GM18951 (cell line): ENCODE results near the gene CFDP1.

Source experiments
- POLR2A ChIP-seq: IDR thresholded peaks from 4 replicates; pipeline ENCODE4 v1.6.1; 2011; ENCODE audit warnings: mild to moderate bottlenecking; ENCODE audit not compliant: insufficient read length, insufficient read depth; ENCODE audit errors: extremely low read depth
- in situ Hi-C: fragments of 300-500 bp; cut with MboI; formaldehyde crosslinking; loops from one replicate; pipeline ENCODE4 v1.12.0; 2022; ENCODE audit warnings: low sequenced_read_pairs, mixed read lengths, inconsistent platforms; ENCODE audit not compliant: unreplicated experiment

CFDP1 gene

DNA sequence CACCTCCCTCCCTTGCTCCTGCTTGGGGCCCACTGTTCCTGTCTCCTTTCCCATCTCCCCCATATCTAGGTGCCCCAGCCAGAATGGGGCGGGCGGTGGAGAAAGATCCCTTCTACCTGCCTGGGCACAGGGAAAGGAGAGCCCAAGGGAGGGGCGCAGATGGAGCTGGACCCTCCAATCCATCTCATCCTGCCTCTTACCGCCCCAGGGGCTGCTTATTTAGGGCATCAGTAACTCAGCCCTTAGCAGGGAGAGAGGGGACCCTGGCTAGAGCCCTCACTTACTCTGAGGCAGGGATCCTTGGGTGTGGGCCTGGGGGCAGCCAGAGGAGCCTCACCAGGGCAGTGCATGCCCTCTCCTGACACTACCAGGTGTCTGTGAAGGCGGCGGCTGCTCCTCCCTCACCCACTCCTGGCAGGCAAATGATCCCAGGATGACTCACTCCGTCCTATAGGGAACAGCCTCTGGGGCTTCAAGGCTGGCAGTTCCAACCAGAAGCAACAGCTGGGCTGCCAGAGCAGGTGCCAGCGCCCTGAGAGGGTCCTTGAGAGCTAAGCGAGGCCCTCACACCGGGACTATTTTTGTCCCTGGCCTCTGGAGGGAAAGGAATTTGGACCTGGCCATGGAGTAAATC is 165.6 kb downstream of the CFDP1 start:
- in situ Hi-C loops: no loop called here

DNA sequence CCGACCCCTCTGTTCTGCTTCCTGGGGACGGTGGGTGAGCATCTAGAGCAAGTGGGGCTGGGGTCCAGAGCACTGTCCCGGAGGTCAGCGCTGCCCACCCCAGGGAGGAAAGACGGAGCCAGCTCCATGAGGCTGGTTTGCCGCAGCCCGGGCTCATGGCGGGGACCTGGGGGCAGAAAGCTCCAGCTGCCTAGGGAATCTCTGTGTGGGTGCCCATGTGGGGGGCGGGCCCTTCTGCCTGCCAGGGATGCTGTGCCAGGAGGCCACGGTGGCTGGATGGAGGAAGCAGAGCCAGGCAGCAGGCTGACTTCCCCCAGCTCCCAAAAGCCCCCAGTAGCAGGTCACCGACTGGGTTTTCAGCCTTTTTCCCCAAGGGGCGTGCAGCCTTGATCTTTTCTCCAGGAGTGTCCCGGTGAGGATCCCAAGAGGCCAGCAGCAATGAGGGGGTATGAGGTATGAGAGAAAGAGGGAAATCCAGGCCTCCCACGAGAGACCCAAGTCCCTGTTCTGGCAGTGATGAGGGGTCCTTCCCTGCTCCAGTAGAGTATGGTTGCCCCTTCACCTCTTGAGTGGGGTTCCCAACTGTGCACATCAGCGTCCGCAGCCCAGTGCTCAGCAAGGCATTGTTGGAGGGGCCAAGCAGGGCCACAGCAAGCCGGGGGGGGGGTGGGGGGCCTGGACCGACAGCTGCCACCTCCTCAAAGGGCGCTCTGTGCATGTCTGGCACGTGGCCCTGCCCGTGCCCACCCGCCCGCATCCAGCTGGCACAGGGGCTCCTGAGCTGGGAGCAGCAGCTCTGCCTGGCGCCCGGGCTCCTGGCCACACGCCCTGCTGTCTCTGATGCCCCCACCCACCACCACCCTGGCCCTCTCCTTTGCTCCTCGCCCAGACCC is 166.3 kb downstream of the CFDP1 start:
- TF ChIP-seq POLR2A: no peak
- in situ Hi-C loops: no loop called here

More for the DNA sequence above, 165.6 kb downstream of the CFDP1 start:
- no peak for TF ChIP-seq POLR2A

DNA sequence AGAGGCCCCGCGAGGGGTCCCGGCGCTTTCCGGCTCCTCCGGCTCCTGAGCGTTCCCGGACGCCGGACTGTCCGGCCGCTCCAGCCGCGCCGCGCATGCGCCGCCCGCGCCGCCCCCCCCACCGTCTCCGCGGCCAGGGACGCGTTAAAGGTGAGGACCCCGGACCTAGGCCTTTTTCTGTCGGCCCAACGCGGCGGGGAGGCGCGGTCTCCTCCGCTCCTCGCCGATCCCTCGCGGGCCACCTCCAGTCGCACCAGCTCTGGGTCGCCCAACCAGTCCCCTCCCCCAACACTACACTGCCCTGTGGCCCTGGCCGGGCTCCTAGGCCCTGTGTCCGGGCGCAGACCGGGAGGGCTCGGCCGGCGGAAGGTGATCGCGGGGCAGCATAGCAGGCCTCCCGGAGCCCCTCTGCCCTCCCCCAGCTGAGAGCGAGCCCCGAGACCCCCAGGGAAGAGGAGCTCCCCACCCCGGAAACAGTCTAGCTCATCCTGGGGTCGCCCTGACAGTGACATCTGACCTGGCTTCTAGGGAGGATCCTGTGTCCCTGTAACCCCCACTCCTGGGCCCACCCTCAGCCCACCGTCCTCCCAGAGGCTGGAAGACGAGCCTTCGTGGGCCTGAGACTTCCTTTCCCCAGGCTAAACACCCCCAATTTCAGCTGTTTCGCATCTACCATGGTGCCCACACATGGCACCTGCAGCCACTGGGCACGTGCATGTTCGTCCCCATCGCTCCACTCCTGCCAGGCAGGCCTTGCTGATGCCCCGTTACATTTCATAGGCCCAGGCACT is 167.2 kb downstream of the CFDP1 start:
- peak; percentile 63 for TF ChIP-seq POLR2A
- in situ Hi-C loops: no loop called here

DNA sequence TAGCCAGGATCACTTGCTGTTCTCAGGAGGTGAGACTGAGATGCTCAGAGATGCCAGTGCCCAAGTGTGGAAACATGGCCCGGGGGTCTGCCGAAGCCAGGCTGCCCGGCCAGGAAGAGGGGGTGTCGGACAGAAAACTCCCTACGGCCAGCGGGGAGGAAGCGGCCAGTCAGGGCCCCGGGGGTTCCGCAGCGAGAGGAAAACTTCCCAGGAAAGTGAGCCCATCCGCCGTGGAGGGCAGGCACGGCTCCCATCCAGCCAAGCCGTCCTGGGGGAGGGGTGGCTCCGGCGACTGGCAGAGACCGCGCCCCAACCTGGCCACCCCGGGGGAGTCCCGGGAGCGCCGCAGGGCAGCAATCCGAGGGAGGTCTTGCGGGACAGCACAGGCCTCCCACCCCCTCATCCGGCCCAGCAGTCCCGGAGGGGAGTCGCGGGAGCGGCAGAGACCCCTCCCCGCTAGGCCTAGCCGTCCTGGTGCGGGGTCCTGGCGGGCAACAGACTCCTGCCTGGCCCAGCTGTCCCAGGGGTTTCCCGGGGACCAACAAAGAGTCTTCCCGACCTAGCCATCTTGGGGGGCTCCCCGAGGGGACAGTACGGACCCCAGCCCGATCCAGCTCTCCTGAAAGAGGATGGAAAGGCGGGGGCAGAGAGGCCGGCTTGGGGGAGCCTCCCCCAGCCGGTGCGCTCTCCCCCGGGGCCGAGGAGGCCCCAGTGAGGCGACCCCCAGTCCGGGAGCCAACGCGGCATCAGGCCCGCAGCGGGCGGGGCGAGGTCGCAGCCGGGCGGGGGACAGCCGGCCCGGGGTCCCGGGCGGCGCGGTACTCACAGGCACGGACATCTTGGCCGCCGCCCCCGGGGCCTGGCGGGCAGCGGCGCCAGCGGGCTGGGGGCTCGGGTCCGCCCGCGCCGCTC is 168.0 kb downstream of the CFDP1 start:
- TF ChIP-seq POLR2A: no peak
- in situ Hi-C loops: no loop called here

GRCh38 chr16:75264457-75264998 is 168.8 kb downstream of the CFDP1 start:
- in situ Hi-C loops: no loop called here
- TF ChIP-seq POLR2A: no peak

GRCh38 chr16:75263963-75264445 is 169.3 kb downstream of the CFDP1 start:
- no peak for TF ChIP-seq POLR2A
- in situ Hi-C loops: no loop called here

GRCh38 chr16:75263291-75263962 is 169.9 kb downstream of the CFDP1 start:
- in situ Hi-C loops: no loop called here
- TF ChIP-seq POLR2A: no peak

DNA sequence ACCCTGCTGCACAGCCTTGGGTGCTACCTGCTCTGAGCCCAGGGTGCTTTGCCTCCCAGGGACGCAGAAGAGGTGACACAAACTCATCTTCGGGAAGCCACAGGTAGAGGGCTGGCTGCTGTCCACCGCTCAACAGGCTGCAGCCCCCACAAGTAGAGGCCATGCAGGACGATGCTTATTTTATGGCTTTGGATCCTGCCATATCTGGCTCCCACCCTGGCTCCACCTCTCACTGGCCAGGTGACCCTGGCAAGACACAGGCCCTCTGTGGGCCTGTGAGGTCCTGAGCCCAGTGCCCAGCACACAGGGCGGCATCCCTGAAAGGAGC is 170.5 kb downstream of the CFDP1 start:
- no peak for TF ChIP-seq POLR2A
- in situ Hi-C loops: no loop called here

GRCh38 chr16:75262104-75262799 is 171.1 kb downstream of the CFDP1 start:
- in situ Hi-C loops: no loop called here

DNA sequence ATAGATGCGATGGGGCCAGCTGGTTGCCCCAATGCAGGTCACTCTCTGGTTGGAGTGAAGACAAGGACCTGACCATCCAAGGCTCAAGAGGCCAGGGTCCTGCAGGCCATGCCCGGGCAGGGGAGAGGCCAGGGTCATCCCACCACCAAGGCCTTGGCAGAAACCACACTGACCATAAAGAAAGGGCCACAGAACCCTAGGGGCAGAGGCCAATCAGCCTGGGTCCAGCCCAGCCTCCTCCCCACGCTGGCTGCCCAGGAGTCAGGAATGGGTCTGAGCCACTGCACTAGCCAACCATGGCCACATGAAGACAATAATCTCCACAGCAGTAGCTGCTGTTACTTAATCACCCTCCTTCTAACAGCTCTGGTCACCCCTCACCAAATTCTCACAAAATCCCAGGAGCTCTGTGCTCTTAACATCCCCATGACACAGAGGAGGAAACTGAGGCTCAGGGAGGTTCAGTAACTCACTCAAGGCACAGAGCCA is 171.7 kb downstream of the CFDP1 start:
- no peak for TF ChIP-seq POLR2A
- in situ Hi-C loops: no loop called here

More at GRCh38 chr16:75262104-75262799, 171.1 kb downstream of the CFDP1 start:
- TF ChIP-seq POLR2A: no peak

- in situ Hi-C loops: no loop called here
- TF ChIP-seq POLR2A: no peak
Observed at GRCh38 chr16:75260851-75261589, 172.3 kb downstream of the CFDP1 start.

DNA sequence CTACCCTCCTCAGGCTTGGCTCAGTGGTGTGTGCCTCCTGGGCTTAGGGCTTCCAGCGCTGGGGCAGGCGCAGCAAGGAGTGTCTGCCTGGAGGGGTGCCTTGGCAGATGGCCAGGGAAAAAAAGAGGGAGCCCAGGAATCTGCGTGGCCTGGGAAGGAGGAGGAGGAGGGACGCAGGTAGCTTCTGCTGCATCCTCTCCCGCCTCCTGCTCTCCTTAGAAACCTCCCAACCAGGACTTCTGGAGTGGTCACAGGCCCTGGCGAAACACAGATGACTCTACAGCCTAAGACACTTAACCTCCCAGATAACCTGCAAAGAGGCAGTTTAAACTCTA is 174.5 kb downstream of the CFDP1 start:
- in situ Hi-C loops: no loop called here
- TF ChIP-seq POLR2A: no peak
